Stimulated activated naive CD8-positive, alpha-beta T cell treated with anti-CD3 and anti-CD28 coated beads, Interleukin-15, Interleukin-2, amounts not matched to agents 100 U/mL and 50 U/mL, for 24 hours (primary cell): Measurements from ENCODE around the gene GPRIN2.
"Not testable (repeated sequence)": the region's sequence is repeated elsewhere in the genome, so short reads cannot be mapped to it uniquely, and the experiment has no call there.

Experiments used
- ATAC-seq: fragments of 150-1000 bp; cut with Tn5 transposase; one replicate; pipeline ENCODE4 v1.10.0; 2021
- DNase-seq: peaks from one replicate; pipeline ENCODE4 v3.0.0; 2021

GPRIN2 gene

DNA sequence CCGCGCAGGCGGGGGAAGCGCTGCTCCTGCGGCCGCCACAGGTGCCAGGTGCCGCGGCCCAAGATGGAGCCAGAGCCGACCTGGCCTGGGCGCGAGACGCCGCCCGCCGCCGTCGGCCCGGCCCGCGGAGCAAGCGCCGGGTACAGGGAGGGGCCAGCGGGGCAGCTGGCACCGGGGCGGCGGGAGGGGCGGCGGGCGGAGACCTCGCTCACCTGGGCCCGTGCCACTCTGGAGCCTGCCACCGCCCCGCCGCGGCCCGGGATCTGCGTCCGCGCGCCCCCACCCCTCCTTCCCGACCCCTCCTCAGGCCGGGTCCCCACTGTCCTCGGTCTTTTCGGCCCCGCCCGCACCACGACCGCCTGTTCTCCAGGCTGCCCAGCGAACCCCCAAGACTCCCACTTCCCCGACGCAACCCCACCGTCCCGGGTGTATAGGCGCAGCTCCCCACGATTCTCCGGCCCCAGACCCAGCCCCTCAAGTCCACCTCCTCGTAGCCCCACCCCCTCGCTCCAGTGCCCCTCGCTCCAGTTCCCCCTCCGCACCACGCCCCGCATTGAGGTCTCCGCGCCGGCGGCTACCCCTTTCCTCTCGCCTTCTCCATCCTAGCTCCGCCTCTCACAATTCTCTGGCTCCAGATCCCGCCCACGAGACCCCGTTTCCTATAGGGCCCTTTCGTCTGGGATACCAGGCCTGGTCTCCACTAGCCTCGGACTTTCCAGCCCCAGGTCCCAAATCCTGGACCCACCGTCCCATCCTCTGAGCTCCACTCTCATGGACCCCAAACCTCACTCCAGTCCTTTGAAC lies at the start of gene GPRIN2:
GPRIN2 (minus strand) TSS at position 144 of the 804 bp plus-strand sequence. CDS start 5,922 bp downstream, outside the sequence.
- ATAC-seq = no peak

DNA sequence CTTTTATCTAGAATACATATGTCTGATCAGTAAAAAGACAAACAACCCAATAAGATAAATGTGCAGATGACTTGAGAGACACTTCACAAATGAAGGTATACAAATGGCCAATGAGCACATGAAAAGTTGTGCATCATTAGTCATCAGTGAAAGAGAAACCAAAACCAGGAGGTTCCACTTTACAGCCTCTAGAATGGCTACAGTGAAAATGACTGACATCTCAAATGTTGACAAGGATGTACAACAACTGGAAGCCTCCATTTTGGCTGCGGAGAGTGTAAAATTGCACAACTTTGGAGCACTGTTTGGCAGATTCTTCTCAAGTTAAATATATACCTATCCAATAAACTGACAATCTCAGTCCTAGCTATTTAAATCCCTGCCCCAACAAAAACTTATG lies 44.1 kb upstream of the GPRIN2 start:
- DNase-seq = not testable (repeated sequence)

More for the DNA sequence above, at the start of gene GPRIN2:
- peak; percentile 9 for DNase-seq

GRCh38 chr10:46597616-46598246 lies 41.3 kb upstream of the GPRIN2 start:
- DNase-seq = peak; percentile 12
- ATAC-seq = peak; percentile 77

More for the DNA sequence above, 44.1 kb upstream of the GPRIN2 start:
- ATAC-seq = peak; percentile 70

GRCh38 chr10:46596570-46596969 lies 40.1 kb upstream of the GPRIN2 start:
- DNase-seq = not testable (repeated sequence)

DNA sequence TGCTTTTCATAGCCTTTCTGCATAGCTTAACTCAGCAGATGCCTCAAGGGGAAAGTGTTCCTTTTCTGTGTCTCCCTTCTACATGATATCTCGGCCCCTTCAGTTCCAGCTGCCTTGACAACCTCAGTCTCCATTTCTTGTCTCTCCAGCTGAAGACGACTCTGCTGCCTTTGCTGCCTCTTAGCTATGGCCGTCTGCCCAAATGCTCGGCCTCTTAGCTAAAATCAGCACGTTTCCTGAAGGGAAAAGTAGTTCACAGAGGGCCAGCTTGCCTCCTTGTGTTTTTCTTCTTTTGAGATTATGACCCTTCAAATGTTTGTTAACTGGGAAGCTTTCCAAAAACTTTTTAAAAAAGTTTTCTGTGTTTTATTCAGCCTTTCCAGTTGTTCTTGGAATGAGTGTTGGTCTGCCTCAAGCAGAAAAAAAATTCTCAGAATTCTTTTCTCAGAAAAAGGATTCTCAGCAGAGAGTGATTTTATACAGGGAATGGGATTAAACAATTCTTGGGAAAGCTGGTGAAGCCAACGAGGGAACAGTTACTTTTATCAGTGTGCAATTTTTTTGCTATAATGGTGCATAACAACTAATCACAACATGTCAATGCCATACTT lies 38.1 kb upstream of the GPRIN2 start:
- DNase-seq, ATAC-seq: not testable (repeated sequence)

More at GRCh38 chr10:46596570-46596969, 40.1 kb upstream of the GPRIN2 start:
- not testable (repeated sequence) for ATAC-seq

DNA sequence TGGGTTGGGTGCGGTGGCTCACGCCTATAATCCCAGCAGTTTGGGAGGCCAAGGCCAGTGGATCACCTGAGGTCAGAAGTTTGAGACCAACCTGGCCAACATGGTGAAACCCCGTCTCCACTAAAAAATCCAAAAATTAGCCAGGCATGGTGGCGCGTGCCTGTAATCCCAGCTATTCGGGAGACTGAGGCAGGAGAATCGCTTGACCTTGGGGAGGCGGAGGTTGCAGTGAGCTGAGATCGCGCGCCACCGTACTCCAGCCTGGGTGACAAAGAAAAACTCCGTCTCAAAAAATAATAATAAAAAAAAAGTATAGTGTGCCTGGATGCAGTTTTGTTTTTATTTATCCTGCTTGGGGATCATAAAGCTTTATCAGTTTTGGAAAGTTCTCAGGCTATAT lies 36.8 kb upstream of the GPRIN2 start:
- not testable (repeated sequence) for ATAC-seq

DNA sequence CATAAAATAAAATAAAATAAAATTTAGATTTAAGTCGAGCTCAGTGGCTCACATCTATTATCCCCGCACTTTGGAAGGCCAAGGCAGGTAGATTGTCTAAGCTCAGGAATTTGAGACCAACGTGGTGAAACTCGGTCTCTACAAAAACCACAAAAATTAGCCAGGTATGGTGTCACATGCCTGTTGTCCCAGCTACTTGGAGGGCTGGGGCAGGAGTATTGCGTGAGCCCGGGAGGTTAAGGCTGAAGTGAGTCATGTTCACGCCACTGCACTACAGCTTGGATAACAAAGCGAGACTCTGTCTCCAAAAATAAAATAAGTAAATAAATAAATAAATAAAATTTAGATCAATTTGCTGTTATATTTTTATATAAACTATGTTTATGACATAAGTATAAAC lies 34.6 kb upstream of the GPRIN2 start:
- not testable (repeated sequence) for ATAC-seq, DNase-seq

More for the DNA sequence above, 36.8 kb upstream of the GPRIN2 start:
- not testable (repeated sequence) for DNase-seq

GRCh38 chr10:46589589-46589988 lies 33.1 kb upstream of the GPRIN2 start:
- not testable (repeated sequence) for ATAC-seq, DNase-seq

GRCh38 chr10:46588221-46588620 lies 31.8 kb upstream of the GPRIN2 start:
- DNase-seq, ATAC-seq: not testable (repeated sequence)

DNA sequence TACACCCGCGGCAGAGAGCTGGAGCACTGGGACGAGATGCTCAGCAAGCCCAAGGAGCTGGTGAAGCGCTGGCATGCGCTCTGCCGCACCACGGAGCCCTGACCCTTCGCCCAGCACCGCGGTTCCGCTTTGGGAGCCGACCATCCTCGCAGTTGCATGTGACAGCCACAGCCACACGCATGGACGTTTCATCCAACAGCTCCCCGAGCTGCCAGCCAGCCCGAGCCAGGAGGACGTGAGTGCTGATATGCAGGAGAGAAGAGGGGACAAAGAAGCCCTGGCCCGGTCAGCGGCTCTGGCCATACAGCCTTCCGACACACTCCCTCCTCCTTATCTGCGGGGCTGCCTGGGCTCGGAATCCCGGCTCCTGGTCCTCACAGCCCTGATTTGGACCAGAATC lies 31.1 kb upstream of the GPRIN2 start:
- not testable (repeated sequence) for ATAC-seq, DNase-seq

DNA sequence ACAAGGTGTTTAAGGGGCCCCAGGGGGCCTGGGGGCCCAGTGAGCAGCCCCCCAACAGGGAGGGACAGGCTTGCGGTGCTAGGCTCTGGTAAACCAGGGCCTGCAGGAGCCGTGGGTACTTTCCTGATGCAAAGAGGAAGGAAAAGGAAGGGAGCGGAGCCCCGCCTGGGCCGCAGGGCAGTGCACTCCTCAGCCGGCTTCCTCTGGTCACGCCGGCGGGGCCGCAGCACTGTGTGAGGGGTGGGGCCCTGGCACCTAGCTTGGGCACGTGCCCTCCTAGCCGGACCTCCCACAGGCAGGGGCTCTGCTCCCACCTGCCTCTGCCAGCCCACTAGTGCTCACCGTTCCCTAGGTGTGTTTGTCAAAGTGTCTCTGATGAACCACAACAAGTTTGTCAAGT lies 28.8 kb upstream of the GPRIN2 start:
- not testable (repeated sequence) for ATAC-seq, DNase-seq

DNA sequence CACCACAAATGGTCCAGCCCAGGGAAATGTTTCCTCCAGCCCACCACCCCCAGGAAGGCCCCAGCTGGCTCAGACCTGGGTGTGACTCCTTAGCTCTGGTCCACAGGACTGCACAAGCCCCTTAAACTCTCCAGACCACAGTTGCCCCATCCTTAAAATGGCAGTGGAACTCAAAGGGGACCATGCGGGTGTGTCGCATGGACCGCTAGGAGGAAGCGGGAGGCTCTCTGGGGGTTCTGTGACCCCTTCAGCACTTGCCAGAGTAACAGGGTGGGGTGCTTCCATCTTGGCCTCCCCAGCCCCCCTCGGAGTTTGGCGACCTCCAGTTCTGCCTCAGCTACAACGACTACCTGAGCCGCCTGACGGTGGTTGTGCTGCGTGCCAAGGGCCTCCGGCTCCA lies 27.7 kb upstream of the GPRIN2 start:
- DNase-seq, ATAC-seq: not testable (repeated sequence)

GRCh38 chr10:46582568-46582967 lies 26.1 kb upstream of the GPRIN2 start:
- DNase-seq, ATAC-seq: not testable (repeated sequence)

GRCh38 chr10:46581997-46582396 lies 25.5 kb upstream of the GPRIN2 start:
- not testable (repeated sequence) for ATAC-seq, DNase-seq

GRCh38 chr10:46579378-46579777 lies 22.9 kb upstream of the GPRIN2 start:
- not testable (repeated sequence) for ATAC-seq, DNase-seq

- not testable (repeated sequence) for DNase-seq, ATAC-seq
These were observed 22.2 kb upstream of the GPRIN2 start, which contains the start of gene SYT15 for GRCh38 chr10:46578474-46579178. Gene SYT15 (plus strand): TSS chr10:46579128. CDS start chr10:46579169, 41 bp downstream.

- ATAC-seq, DNase-seq: not testable (repeated sequence)
These were observed 21.4 kb upstream of the GPRIN2 start for GRCh38 chr10:46577624-46578473.

DNA sequence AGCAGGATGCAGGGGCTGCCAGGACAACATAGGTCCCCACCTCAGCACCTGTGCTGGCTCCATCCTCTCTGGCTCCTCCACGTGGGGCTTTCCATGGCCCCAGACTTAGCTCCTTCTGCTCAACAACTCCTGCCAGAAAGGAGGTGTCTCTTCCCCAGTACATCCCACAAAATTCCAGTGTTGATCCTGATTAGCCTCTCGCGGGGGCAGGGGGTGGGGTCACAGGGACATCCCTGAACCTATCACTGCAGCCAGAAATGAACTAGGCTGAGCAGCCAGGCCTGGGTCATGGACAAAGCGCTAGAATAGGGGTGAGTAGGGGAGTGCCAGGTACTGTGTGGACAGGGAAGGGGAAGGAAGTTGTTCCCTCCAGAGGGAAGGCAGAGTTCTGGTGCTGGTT lies 17.4 kb upstream of the GPRIN2 start:
- ATAC-seq, DNase-seq: not testable (repeated sequence)

DNA sequence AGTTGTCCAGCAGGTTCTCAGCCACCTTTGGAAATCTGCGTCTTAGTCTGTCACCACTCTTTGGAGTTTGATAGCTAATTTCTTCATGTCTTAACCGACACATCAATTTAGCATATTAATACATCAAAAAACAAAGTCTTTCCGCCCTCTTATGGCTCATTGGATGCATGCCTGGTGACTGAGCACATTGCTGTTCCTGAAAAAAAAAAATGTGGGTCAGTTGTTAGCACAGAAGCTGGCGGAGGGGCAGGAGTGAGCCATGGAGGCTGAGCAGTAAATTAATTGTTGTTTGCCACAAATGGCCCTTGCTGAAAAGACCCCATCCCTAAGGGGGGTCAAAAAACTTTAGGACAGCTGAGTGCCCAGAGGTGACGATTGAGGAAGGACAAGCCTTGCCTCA lies 16.9 kb upstream of the GPRIN2 start:
- not testable (repeated sequence) for DNase-seq, ATAC-seq

DNA sequence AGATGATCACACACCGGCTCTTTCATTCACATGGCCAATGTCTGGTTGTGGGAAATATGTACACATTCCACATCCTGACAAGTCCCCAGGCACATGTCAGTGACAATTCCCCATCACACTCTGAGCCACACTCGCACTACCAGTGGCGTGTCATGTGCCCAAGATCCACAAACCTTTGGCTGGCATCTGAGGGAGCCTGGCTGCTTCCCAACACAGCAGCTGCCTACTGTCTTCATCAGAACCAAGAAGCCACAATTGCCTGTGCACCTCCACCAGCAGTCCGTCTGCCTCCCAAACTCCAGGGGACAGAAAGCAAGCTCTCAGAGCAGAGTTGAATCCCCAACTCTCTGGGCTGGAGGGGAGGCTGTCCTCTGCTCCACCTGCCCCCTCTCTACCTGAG lies 16.3 kb upstream of the GPRIN2 start:
- ATAC-seq = not testable (repeated sequence)

More for the DNA sequence above, 16.3 kb upstream of the GPRIN2 start:
- not testable (repeated sequence) for DNase-seq
